Smooth muscle cell (in vitro differentiated cells): ENCODE measurements around the gene ATP10D. TPM values are rescaled to one million over a fixed set of nuclear protein-coding genes. Genes with fewer than 3 reads are reported as not detected.

Experiments
- DNase-seq: peaks from one replicate; lab custom pipeline; 2025; ENCODE audit not compliant: unreplicated experiment; lab: John Stamatoyannopoulos, UW
- H2AFZ ChIP-seq: fragments of 200-600 bp; sonication (generic); 2 replicates; pipeline ENCODE4 v1.6.0; 2016; ENCODE audit warnings: antibody characterized with exemption, low read depth, mild to moderate bottlenecking
- H3F3A ChIP-seq: fragments of 200-600 bp; sonication (generic); 2 replicates; pipeline ENCODE4 v1.6.0; 2017; ENCODE audit warnings: antibody characterized with exemption, low read depth
- H3K27ac ChIP-seq: fragments of 200-600 bp; sonication (generic); 2 replicates; pipeline ENCODE4 v1.5.1; 2016; ENCODE audit warnings: low read depth, mild to moderate bottlenecking
- H3K27me3 ChIP-seq: fragments of 200-600 bp; sonication (generic); 2 replicates; pipeline ENCODE4 v1.6.1; 2016; ENCODE audit warnings: low read depth, mild to moderate bottlenecking
- H3K36me3 ChIP-seq: fragments of 200-600 bp; sonication (generic); 2 replicates; pipeline ENCODE4 v1.5.1; 2016; ENCODE audit warnings: low read depth
- H3K4me1 ChIP-seq: fragments of 200-600 bp; sonication (generic); 2 replicates; pipeline ENCODE4 v1.5.1; 2016; ENCODE audit warnings: low read depth
- H3K4me2 ChIP-seq: fragments of 200-600 bp; sonication (generic); 2 replicates; pipeline ENCODE4 v1.6.0; 2016; ENCODE audit warnings: mild to moderate bottlenecking
- H3K4me3 ChIP-seq: fragments of 200-600 bp; sonication (generic); 2 replicates; pipeline ENCODE4 v1.5.1; 2016; ENCODE audit warnings: mild to moderate bottlenecking
- H3K79me2 ChIP-seq: fragments of 200-600 bp; sonication (generic); 2 replicates; pipeline ENCODE4 v1.6.0; 2016; ENCODE audit warnings: low read depth, mild to moderate bottlenecking
- H3K9ac ChIP-seq: fragments of 200-600 bp; sonication (generic); 2 replicates; pipeline ENCODE4 v1.6.0; 2016; ENCODE audit warnings: low read depth
- H3K9me3 ChIP-seq: fragments of 200-600 bp; sonication (generic); replicated peaks from 2 replicates; pipeline ENCODE4 v1.5.1; 2016; ENCODE audit warnings: low read depth
- H4K20me1 ChIP-seq: fragments of 200-600 bp; sonication (generic); 2 replicates; pipeline ENCODE4 v1.6.0; 2016; ENCODE audit warnings: low read depth
- WGBS: methylation state at CpG from one replicate; pipeline ENCODE4 v1.1.7; 2016; ENCODE audit warnings: low lambda C conversion rate; 5-methylcytosine and 5-hydroxymethylcytosine counted together
- polyA plus RNA-seq: library from polyadenylated mRNA; unstranded; fragments of >200 nt; fragmentation: Nextera tagmentation; extraction: Ambion mirVana; gene quantifications from 2 replicates; pipeline ENCODE4 v1.2.1, GENCODE V29; 2016
- total RNA-seq: library from RNA; depleted of rRNA; stranded (reverse); fragments of >200 nt; gene quantifications from 2 replicates; pipeline ENCODE4 v1.2.3, GENCODE V29; 2014
- TF ChIP-seq, protein P1 (sequence below): fragments of 200-600 bp; sonication (generic); IDR thresholded peaks from 2 replicates; pipeline ENCODE4 v1.5.1; 2017; ENCODE audit warnings: borderline replicate concordance, mild to moderate bottlenecking, antibody characterized with exemption; ENCODE audit not compliant: insufficient read depth, poor library complexity, severe bottlenecking

The ATP10D gene
- total and polyA plus RNA-seq, 2 experiments from 2014 or later: 8.6 to 28.4 TPM

GRCh38 chr4:47624031-47624441, 139.0 kb downstream of the ATP10D start:
- Histone ChIP-seq H4K20me1 (no peaks in the 10 kb centered on the region), H3K4me2 (no peak overlapping the region), H3K27me3 (no peaks in the 10 kb centered on the region), H3K79me2 (no peaks in the 10 kb centered on the region), H2AFZ (no peak overlapping the region), H3F3A (no peaks in the 10 kb centered on the region), H3K9me3 (no peaks in the 10 kb centered on the region), H3K4me1 (no peaks in the 10 kb centered on the region), H3K4me3 (no peak overlapping the region), H3K9ac (no peak overlapping the region), H3K27ac (no peak overlapping the region), H3K36me3 (no peaks in the 10 kb centered on the region)
- TF ChIP-seq, protein P1, sequence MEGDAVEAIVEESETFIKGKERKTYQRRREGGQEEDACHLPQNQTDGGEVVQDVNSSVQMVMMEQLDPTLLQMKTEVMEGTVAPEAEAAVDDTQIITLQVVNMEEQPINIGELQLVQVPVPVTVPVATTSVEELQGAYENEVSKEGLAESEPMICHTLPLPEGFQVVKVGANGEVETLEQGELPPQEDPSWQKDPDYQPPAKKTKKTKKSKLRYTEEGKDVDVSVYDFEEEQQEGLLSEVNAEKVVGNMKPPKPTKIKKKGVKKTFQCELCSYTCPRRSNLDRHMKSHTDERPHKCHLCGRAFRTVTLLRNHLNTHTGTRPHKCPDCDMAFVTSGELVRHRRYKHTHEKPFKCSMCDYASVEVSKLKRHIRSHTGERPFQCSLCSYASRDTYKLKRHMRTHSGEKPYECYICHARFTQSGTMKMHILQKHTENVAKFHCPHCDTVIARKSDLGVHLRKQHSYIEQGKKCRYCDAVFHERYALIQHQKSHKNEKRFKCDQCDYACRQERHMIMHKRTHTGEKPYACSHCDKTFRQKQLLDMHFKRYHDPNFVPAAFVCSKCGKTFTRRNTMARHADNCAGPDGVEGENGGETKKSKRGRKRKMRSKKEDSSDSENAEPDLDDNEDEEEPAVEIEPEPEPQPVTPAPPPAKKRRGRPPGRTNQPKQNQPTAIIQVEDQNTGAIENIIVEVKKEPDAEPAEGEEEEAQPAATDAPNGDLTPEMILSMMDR: no peak
- DNase-seq: no peak

- Histone ChIP-seq H3K4me3 (no peak overlapping the region), H3K27ac (no peak overlapping the region)
These were observed 146.1 kb downstream of the ATP10D start for GRCh38 chr4:47631161-47631560.

DNA sequence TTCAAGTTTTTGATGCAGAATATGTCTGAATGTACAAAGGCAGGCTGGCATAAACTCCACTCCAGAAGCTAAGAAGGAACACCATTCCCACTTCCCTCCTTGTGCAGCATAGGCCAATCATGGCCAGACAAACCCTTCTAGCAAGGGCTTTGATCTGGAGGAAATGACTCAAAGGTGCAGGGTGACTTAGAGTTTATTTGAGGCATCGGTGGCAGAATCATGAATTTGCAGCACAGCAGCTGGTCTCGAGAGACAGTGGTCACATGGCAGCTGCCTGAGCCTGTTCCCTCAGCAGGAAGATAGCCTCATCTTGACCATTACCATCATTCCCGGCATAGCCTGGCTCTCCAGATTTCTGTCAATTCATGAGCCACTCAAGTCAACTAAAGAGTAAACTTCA, 154.5 kb downstream of the ATP10D start:
- Histone ChIP-seq H3K4me1 (peaks cover 4% of the 10 kb centered on the region), H3K9ac (no peak overlapping the region), H3K4me3 (no peak overlapping the region), H3K36me3 (no peaks in the 10 kb centered on the region), H2AFZ (no peak overlapping the region), H3K4me2 (no peak overlapping the region), H4K20me1 (no peaks in the 10 kb centered on the region), H3K27ac (no peak overlapping the region), H3K79me2 (no peaks in the 10 kb centered on the region), H3K27me3 (no peaks in the 10 kb centered on the region), H3F3A (no peaks in the 10 kb centered on the region), H3K9me3 (no peaks in the 10 kb centered on the region)
- 44% methylated on average over 3 of the region's 3 CpGs for WGBS
- DNase-seq: no peak
- TF ChIP-seq, protein P1: no peak

More at GRCh38 chr4:47631161-47631560, 146.1 kb downstream of the ATP10D start:
- Histone ChIP-seq H3K4me1 (no peaks in the 10 kb centered on the region), H2AFZ (no peak overlapping the region), H3K9ac (no peak overlapping the region), H3K27me3 (no peaks in the 10 kb centered on the region), H4K20me1 (no peaks in the 10 kb centered on the region), H3K4me2 (no peak overlapping the region), H3K79me2 (no peaks in the 10 kb centered on the region), H3K9me3 (no peaks in the 10 kb centered on the region), H3F3A (no peaks in the 10 kb centered on the region), H3K36me3 (no peaks in the 10 kb centered on the region)
- no peak for DNase-seq
- 88% methylated on average over 4 of the region's 4 CpGs for WGBS
- TF ChIP-seq, protein P1: no peak

DNA sequence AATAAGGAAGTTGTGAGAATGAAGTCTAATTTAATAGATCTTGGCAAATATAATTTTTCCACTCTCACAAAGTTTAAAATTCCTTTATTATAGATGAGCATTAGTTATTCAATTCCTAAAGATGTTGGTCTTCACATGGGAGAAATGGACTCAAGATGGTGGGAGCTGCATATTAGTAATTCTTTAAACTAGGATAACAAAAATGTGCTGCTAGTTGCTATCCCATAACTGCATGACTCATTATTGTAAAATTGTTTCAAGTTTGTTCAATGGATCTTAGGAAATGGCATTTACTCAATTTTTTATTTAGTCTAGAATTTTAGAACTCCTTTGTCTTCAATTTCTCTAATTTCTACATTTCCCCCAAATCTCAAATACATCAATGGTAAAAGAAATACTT, 155.8 kb downstream of the ATP10D start:
- Histone ChIP-seq H2AFZ (no peak overlapping the region), H3K4me1 (peaks cover 4% of the 10 kb centered on the region), H3K4me3 (no peak overlapping the region), H3K27ac (no peak overlapping the region), H4K20me1 (no peaks in the 10 kb centered on the region), H3K9ac (no peak overlapping the region), H3F3A (no peaks in the 10 kb centered on the region), H3K36me3 (no peaks in the 10 kb centered on the region), H3K27me3 (no peaks in the 10 kb centered on the region), H3K9me3 (no peaks in the 10 kb centered on the region), H3K4me2 (no peak overlapping the region), H3K79me2 (no peaks in the 10 kb centered on the region)
- TF ChIP-seq, protein P1: no peak
- no peak for DNase-seq
